GM18873 (cell line): ENCODE measurements around the gene MYCL.

Experiments
- ATAC-seq: cut with Tn5 transposase; IDR thresholded peaks from one replicate; pipeline ENCODE4 v1.9.1; 2021; ENCODE audit warnings: mild to moderate bottlenecking, moderate library complexity, moderate number of reproducible peaks; ENCODE audit not compliant: unreplicated experiment, low FRiP score

Gene MYCL

DNA sequence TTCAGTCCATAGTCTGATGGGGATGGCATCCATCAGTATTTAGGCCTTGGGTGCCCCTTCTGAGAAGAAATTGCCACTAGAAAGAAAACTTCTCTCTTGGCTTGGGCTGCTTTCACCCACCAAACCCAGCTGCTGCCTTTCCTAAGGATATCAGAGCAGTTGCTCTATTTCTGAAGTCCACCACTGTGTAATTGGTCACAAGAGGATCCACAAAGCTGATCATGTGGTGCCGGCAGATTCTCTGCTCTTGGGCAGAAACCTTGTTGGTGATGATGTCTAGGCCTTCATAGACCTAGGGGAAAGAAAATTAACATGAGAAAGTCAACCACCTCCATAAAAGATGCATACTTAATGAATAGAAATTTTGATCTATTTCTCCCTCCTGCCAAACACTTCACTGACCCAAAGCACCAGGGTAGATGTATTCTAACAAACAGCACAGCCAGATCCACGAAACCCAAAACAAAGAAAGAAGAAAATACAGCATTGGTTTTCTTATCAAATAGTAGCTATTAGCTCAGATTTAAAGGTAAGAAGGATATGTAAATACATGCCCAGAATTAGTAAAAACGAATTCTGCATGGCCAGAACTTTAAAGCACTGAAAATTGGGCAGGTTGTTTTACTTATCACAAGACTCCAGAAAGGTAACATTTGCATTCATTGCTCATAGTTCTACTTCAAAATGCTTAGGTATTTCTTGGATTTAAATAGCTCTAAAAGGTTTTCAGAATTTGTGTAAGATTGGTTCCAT, 44.4 kb downstream of the MYCL start:
- no peak for ATAC-seq

DNA sequence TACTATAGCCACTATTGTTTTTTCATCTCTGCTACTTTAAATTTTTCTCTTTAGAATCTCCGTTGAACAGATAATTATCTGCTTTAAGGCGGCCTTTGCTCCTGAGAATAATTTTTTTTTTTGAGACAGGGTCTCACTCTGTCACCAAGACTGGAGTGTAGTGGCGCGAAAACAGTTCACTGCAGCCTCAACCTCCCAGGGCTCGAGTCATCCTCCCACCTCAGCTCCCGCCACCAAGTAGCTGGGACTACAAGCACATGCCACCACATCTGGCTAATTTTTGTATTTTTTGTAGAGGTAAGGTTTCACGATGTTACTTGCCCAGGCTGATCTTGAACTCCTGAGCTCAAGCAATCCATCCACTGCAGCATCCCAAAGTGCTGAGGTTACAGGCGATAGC, 47.0 kb downstream of the MYCL start:
- no peak for ATAC-seq

DNA sequence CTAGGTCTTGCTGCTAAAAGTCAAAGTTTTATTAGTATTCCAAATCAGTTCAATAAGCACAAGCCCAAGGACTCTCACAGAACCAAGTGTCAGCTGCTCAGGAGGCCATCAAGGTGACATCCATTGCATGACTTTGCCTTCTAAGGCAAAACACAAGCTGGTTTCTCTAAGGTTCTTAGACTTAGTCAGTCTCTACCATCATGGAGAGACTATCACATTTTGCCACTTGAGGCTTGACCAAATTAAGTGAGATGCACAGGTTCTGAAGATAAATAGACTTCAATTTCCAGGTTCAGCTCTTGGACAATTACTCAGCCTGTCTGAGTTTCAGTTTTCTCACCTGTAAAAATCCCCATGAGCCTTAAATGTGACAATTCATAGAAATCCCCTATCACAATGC, 47.4 kb downstream of the MYCL start:
- ATAC-seq = no peak

DNA sequence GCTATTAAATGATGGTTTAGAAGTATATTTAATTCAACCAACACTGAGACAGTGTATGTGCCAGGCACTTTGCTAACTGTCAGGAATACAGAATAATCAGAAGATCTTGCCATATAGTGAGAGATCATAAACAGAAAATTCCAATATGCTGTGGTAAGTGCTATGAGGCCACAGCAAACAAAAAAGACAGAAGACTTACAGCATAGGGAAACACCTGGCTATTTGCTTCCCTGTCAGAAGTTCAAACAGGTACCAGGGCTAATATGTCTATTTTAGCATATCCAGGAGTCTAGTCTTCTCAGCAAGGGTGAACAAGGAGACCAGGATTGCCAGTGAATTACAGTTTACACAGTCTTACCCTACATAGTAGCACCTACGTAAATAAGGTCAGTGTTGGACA, 48.8 kb downstream of the MYCL start:
- ATAC-seq = no peak

DNA sequence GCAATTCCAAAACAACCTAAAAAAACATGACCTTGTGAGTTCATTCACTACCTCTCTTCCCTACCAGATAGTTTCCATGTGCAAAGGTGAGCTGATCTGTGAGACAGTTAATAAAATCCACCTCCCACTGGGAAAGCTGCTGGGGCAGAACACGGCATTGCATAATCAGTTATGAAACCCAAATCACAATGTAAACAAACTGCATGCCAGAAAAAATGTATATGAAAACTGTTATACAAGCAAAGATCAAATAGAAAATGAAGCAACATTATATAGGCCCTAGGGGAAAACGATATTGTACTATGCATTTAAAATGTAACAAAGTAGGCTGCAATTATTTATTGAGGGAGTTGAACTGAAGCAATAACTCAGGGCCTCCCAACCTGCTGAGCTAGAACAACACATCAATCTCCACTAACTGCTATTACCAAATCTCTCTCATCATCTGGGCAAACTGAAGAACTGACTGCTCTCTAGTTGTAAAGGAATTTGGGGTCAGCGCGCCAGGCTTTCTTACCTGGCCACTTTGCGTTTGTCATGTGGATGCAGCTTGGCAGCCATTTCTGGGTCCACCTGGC, 49.4 kb downstream of the MYCL start:
- no peak for ATAC-seq

DNA sequence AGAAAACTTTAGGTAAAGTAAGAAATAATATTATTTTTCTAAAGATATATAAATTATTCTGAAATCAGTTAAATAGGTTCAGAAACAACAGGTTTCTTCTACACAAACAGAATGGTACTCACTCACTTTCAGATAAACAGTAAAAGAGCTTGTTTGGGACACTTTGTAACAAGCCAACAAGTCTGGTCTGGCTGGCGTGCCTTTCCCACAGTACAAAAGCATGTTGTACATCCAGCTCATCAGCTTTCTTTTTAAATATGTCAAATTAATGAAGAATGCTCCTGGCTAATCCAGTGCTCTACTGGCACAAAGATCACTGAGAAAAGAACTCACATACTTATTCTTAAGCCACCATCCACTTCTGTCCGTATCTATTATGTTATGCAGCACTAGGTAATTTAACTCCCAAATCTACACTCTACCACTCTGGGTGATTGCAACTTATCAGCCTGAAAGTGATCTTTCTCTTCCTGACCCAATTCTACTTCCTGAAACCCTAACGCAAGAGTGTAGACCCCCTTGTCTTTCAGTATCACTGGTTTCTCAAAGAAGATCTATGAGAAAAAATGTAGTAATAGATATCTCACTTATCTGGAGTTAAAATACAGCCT, 51.0 kb downstream of the MYCL start:
- no peak for ATAC-seq

DNA sequence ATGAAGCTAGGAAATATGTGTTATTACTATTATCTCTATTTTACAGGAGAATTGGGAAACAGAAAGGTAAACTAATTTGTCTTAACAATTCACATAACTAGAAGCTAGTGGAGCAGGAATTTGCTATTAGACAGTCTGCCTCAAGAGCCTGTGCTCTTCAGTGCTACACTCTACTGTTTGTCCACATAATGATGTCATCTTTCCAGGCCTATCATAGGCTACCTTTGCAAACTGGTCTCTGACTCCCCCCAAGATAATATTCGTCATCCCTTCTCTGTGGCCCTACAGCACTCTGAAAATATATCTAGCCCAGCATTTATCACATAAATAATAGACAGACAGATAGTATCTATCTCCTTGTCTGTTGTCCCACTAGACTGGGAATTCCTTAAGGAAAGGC, 52.5 kb downstream of the MYCL start:
- ATAC-seq = no peak

DNA sequence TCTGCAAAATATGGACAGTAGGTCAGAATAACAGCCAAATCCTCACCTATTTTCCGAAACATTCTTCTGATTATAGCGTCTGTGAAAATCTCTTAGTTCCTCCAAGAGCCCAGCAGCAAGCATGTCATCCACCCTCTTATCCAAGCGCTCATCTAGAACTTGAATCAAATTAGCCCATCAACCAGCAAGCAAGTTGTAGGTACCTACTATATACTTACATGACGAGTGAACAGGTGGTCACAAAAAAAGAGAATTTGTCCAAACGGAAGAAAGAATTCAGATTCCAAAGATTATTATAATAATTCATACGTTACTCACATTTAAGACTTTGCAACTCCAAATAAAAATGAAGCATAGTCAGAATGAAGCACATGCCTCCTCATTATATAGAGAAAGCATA, 53.8 kb downstream of the MYCL start:
- no peak for ATAC-seq

DNA sequence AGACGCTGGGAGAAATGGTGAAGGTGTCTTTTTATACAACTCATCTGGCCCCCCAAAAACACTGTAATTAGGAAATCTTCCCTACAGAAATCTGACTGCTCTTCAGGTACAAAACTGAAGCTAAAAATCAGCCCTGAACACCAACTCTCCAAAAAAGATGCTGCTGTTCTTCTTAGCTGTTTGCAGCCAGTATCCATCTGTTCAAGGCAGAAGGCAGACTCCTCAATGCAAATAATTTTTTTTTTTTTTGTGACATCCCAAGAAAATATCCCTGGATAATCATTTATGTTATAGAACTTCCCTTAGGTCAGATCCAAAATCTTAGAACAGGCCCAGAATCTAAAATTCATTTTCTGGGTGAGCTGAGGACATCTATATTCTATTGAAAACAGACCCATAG, 54.9 kb downstream of the MYCL start:
- ATAC-seq = no peak

DNA sequence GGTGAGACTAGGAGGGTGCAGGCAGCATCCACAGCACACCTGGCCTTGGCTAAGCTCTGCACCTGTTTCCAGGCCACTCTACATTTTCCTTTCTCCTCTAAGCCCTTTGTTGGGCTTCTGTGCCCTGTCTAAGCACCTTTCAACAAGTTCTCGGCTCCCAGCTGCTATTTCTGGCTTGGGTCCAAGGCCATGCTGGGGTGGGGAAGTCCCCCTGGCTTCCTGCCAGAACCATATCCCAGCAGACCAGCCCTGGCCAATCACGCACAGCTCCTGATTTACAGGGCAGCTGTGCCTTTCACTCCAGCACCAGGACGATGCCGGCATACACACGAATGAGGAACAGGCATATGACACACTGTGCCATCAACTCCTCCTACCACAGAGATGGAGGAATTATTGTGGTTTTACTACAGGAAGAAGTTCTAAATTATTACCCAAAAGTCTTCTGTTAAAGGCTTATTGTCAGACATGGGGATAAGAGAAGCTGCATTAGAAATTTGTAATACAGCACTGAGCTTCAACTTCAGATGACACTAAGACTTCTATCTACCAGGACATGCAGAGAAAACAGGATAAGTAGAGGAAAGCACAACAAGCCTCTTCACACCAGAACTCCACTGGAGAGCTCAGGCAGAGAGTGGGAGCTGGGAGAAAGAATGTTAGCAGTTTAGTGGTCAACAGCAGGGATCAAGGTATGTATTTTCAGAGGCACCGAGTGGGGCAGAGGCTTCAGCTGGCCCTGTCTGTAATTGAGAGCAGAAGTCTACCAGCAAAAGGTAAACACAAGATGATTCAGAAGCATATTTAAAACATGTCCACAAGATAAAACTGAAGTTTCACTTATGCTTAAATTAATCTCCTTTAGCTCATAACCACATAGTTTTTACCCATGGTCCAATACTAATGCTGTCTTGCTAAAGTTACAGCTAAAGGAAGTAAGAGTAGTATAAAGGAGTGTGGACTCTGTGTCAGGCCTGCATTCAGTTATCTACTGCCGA, 55.8 kb downstream of the MYCL start:
- no peak for ATAC-seq
